HG03159 (cell line): ENCODE measurements around the gene COA4.
A peak's percentile ranks its signal among the peaks of the same experiment; 100 is the strongest.
"Not testable (repeated sequence)": the region's sequence is repeated elsewhere in the genome, so short reads cannot be mapped to it uniquely, and the experiment has no call there.

Source experiments
- ATAC-seq: cut with Tn5 transposase; IDR thresholded peaks from one replicate; pipeline ENCODE4 v1.9.1; 2021; ENCODE audit warnings: mild to moderate bottlenecking, moderate library complexity; ENCODE audit not compliant: unreplicated experiment

Gene COA4

GRCh38 chr11:73876424-73877310, at the start of gene COA4, which contains the start of gene PAAF1:
COA4 (minus strand) TSS chr11:73876846; CDS start chr11:73873378, 3,468 bp downstream.
PAAF1 (plus strand) TSS chr11:73876999; CDS start chr11:73877022, 23 bp downstream.
- peak; percentile 96 for ATAC-seq

- ATAC-seq, result no peak
Measured at GRCh38 chr11:73921180-73921579, 44.5 kb upstream of the COA4 start.

- ATAC-seq, result no peak
Measured at GRCh38 chr11:73916435-73916834, 39.8 kb upstream of the COA4 start.

GRCh38 chr11:73914284-73914683, 37.6 kb upstream of the COA4 start:
- ATAC-seq, result no peak

GRCh38 chr11:73913472-73913871, 36.8 kb upstream of the COA4 start:
- ATAC-seq, result no peak

GRCh38 chr11:73912026-73912425, 35.4 kb upstream of the COA4 start:
- ATAC-seq, result no peak

- ATAC-seq, result no peak
Measured at GRCh38 chr11:73907191-73907590, 30.5 kb upstream of the COA4 start.

GRCh38 chr11:73902303-73902702, 25.7 kb upstream of the COA4 start:
- ATAC-seq, result no peak

GRCh38 chr11:73894725-73895335, 18.2 kb upstream of the COA4 start:
- ATAC-seq, result no peak

- ATAC-seq, result no peak
Measured at GRCh38 chr11:73893041-73893440, 16.4 kb upstream of the COA4 start.

GRCh38 chr11:73889536-73889935, 12.9 kb upstream of the COA4 start:
- ATAC-seq, result no peak

GRCh38 chr11:73889019-73889418, 12.4 kb upstream of the COA4 start:
- no peak for ATAC-seq

- ATAC-seq, result no peak
Measured at GRCh38 chr11:73888244-73888643, 11.6 kb upstream of the COA4 start.

- ATAC-seq, result no peak
Measured at GRCh38 chr11:73883856-73884255, 7.2 kb upstream of the COA4 start.

GRCh38 chr11:73880449-73880848, 3.8 kb upstream of the COA4 start:
- not testable (repeated sequence) for ATAC-seq

- no peak for ATAC-seq
Measured at GRCh38 chr11:73878771-73879170, 2.1 kb upstream of the COA4 start.

- no peak for ATAC-seq
Measured at GRCh38 chr11:73875840-73876239, 806 bp downstream of the COA4 start.

GRCh38 chr11:73875380-73875779, 1.3 kb downstream of the COA4 start:
- ATAC-seq, result no peak

- no peak for ATAC-seq
Measured at GRCh38 chr11:73872749-73873357, 3.8 kb downstream of the COA4 start.

- no peak for ATAC-seq
Measured at GRCh38 chr11:73870261-73870660, 6.4 kb downstream of the COA4 start.

- ATAC-seq, result no peak
Measured at GRCh38 chr11:73869332-73869949, 7.2 kb downstream of the COA4 start.
